Duodenal mucosa (tissue), 2 donors: ENCODE measurements around the gene TULP1.

Source experiments
- H3K27ac ChIP-seq: one replicate; pipeline ENCODE4 v1.7.0; 2013; ENCODE audit warnings: low read depth, low read length
- H3K27me3 ChIP-seq, 2 donors: one replicate each; pipeline ENCODE4 v1.7.0; 2013; ENCODE audit warnings: low read length in 2 of 2, control low read depth in 1 of 2; ENCODE audit not compliant: insufficient read depth in 2 of 2, control insufficient read depth in 1 of 2
- H3K36me3 ChIP-seq, 2 donors: one replicate each; pipeline ENCODE4 v1.7.0; 2013; ENCODE audit warnings: low read length in 2 of 2, control low read depth in 1 of 2; ENCODE audit not compliant: insufficient read depth in 2 of 2, control insufficient read depth in 1 of 2
- H3K4me1 ChIP-seq, 2 donors: one replicate each; pipeline ENCODE4 v1.7.0; 2013; ENCODE audit warnings: low read length in 2 of 2, control low read depth in 1 of 2; ENCODE audit not compliant: insufficient read depth in 2 of 2, control insufficient read depth in 1 of 2
- H3K4me3 ChIP-seq, 2 donors: one replicate each; pipeline ENCODE4 v1.7.0; 2013; ENCODE audit warnings: low read length in 2 of 2, low read depth in 1 of 2
- H3K9ac ChIP-seq, 2 donors: one replicate each; pipeline ENCODE4 v1.7.0; 2013; ENCODE audit warnings: low read length in 2 of 2, low read depth in 1 of 2
- H3K9me3 ChIP-seq, 2 donors: one replicate each; pipeline ENCODE4 v1.7.0; 2013; ENCODE audit warnings: low read length in 2 of 2, control low read depth in 1 of 2; ENCODE audit not compliant: control insufficient read depth in 1 of 2

The TULP1 gene

DNA sequence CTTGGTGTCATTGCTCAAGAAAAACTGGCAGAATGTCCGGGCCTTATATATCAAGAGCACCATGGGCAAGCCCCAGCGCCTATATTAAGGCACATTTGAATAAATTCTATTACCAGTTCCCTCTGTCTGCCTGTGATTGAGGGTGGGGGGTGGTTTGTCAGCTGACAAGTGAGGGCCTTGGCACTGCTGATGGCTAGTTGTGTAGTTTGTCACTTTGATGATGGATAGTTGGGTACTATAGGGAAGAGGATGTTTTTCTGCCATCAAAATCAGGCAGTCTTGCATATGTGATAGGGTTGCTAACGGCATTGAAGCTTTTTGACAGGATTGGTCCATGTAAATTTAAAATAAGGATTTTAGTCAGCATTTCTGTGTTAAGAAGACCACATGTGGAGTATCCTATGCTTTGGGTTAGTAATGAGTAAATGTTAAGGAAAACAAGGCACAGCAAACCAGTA, 42.0 kb downstream of the TULP1 start:
- Histone ChIP-seq H3K36me3 (peaks cover 14 to 53% of the 10 kb centered on the region in 2 donors), H3K27ac (no peak overlapping the region), H3K27me3 (no peaks in the 10 kb centered on the region), H3K4me3 (no peak overlapping the region), H3K9ac (peak overlapping the region; percentile 25 to 79), H3K9me3 (no peaks in the 10 kb centered on the region), H3K4me1 (peaks cover 22 to 26% of the 10 kb centered on the region in 2 donors)

DNA sequence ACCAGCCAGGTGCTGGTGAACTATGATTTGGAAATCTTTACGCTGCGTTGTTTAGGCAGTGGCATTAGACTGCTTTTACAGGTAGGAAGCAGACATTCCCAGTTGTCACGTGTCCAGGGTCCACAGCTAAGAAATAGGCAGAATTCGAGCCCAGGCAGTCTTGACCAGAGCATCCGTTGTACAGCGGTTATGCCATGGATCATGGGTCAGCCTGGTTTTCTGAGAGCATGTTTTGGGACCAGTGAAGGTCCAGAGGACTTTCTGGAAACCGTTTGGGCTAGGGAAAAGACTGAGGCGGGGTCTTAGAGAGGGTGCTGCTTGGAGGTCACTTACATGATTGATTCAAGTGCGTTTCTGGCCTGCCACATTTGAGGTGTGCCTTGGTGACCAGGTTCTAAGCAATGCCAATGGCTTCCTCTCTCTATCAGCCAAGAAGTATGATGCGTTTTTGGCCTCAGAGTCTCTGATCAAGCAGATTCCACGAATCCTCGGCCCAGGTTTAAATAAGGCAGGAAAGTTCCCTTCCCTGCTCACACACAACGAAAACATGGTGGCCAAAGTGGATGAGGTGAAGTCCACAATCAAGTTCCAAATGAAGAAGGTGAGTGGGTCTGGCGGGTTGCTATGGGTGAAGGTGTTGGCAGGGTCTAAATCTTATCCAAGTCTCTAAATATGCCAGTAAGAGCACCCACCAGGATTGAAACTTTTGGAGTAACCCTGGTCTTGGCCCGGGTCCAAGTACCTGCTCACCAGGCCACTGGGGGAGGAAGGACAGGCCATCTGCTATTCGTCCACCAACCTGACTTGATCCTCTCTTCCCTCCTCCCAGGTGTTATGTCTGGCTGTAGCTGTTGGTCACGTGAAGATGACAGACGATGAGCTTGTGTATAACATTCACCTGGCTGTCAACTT, 42.7 kb downstream of the TULP1 start:
- H3K9me3 ChIP-seq, result no peaks in the 10 kb centered on the region

DNA sequence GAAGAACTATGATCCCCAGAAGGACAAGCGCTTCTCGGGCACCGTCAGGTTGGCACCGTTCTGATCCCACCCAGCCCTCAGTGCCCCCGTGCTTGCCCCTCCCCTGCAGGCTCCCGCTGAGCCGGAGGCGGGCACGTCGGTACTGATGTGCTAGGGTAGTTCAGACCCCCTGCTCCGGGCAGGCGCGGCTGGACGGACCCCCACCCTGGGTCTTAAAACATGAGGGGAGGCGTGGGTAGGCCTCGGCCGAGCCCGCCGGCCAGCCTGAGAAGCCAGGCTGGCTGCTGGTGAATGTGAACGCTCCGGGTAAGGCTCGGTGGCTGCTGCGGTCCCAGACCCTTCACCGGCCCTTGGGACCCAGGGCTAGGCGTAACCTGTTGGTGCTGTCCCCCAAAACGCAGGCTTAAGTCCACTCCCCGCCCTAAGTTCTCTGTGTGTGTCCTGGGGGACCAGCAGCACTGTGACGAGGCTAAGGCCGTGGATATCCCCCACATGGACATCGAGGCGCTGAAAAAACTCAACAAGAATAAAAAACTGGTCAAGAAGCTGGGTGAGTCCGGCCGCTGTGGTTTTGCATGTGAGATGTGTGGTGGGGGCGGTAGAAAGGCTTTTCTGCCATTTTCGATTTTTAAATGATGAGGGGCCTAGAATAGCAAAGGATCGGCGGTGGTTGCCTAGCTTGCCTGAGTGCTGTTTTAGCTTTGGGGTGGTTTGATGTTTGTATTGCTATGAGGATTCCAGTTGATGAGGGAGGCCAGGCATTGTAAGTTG, 43.5 kb downstream of the TULP1 start:
- H3K36me3 ChIP-seq, result peaks cover 14 to 43% of the 10 kb centered on the region in 2 donors
- H3K9me3 ChIP-seq, result no peaks in the 10 kb centered on the region
- H3K27ac ChIP-seq, result peak overlapping the region; percentile 85
- H3K27me3 ChIP-seq, result no peaks in the 10 kb centered on the region
- peaks cover 22 to 26% of the 10 kb centered on the region in 2 donors for H3K4me1 ChIP-seq
- peak overlapping the region; percentile 77 to 90 for H3K4me3 ChIP-seq
- H3K9ac ChIP-seq, result peak overlapping the region; percentile 79 to 95

More for the DNA sequence above, 42.7 kb downstream of the TULP1 start:
- H3K4me1 ChIP-seq, result peaks cover 22 to 26% of the 10 kb centered on the region in 2 donors
- H3K4me3 ChIP-seq, result peak overlapping the region; percentile 77 to 90
- H3K36me3 ChIP-seq, result peaks cover 14 to 52% of the 10 kb centered on the region in 2 donors
- no peak overlapping the region for H3K27ac ChIP-seq
- no peaks in the 10 kb centered on the region for H3K27me3 ChIP-seq
- peak overlapping the region; percentile 79 to 95 for H3K9ac ChIP-seq

DNA sequence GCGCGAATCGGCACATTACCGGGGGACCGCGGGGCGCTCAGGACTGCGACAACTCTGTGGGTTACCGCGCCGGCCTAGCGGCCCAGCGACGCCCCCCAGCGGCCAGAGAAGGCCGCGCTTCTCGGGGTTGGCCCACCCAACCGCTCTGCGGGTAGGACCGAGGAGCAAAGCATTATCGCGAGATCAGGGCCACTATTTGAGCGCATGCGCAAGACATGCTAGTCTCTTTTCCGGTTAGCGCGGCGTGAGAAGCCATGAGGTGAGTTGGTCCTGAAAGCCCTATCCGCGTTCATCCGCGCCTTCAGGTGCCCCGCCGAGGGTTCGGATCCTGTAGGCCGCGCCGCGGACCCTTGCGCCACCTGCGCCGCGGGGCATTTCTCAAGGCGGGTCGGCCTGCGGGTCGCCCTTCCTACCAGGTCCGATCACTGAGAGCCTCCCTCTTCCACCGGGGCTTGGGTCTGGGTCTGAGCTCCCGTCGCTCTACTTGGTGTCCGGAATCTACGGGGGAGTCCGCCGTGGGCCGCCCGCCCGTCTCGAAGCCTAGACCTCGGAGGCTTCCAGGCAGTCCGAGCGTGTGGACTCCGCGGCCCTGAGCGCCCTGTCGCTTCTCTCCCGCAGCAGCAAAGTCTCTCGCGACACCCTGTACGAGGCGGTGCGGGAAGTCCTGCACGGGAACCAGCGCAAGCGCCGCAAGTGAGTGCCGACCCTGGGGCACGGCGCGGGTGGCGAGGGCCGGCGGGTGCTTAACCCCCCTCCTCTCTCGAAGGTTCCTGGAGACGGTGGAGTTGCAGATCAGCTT, 44.3 kb downstream of the TULP1 start, which contains the start of gene RPL10A:
Gene RPL10A, plus strand, starts transcription at position 221 of the 799 bp plus-strand sequence. Its CDS starts 34 bp downstream, at position 255.
- H3K4me1 ChIP-seq, result peaks cover 22 to 26% of the 10 kb centered on the region in 2 donors

DNA sequence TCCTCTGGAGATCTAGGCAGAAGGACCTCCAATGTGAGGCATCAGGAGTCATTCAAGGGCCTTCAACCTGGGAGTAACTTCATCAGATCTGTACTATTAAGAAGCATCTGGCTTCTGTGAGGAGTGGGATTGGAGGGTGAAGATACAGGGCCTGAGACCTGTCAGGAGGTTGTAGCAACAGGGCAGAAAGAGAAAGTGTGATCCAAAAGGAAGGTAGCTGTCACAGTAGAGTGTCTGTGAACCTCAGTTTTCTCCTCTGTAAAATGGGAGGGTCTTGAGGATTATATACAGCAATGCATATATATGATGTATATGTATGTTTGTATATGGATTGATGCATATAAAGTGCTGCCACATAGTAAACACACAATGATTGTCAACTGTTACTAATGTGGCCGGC, 47.0 kb downstream of the TULP1 start:
- Histone ChIP-seq H3K4me3 (no peak overlapping the region), H3K27me3 (no peaks in the 10 kb centered on the region), H3K9ac (no peak overlapping the region), H3K27ac (no peak overlapping the region), H3K4me1 (peaks cover 15 to 18% of the 10 kb centered on the region in 2 donors), H3K36me3 (peaks cover 6 to 19% of the 10 kb centered on the region in 2 donors), H3K9me3 (no peaks in the 10 kb centered on the region)

More for the DNA sequence above, 44.3 kb downstream of the TULP1 start, which contains the start of gene RPL10A:
- Histone ChIP-seq H3K4me3 (peak within 1 kb of the TSS; percentile 77 to 90), H3K9me3 (no peaks in the 10 kb centered on the region), H3K9ac (peak within 1 kb of the TSS; percentile 79 to 99), H3K27me3 (no peaks in the 10 kb centered on the region), H3K27ac (peak within 1 kb of the TSS; percentile 85), H3K36me3 (peaks cover 14 to 37% of the 10 kb centered on the region in 2 donors)

DNA sequence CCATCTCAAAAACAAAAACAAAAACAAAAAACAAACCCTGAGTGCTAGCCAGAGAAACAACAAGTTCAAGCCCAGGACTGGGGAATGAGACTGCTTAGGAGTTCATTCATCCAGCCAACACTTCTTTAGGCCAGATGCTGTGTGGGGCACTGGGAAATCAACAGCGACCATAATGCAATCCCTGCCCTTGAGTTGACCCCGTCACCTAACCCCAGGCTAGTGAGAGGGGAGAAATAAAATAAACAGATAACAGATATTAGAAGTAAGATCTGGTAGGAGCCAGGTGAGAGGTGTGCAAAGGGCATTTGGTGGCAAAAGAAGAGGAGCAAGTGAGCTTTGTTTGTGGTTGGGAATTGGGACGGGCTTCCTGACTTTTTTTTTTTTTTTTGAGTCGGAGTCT, 49.4 kb downstream of the TULP1 start:
- H3K4me3 ChIP-seq, result no peak overlapping the region
- peaks cover 0 to 18% of the 10 kb centered on the region in 2 donors for H3K36me3 ChIP-seq
- H3K9me3 ChIP-seq, result no peaks in the 10 kb centered on the region

DNA sequence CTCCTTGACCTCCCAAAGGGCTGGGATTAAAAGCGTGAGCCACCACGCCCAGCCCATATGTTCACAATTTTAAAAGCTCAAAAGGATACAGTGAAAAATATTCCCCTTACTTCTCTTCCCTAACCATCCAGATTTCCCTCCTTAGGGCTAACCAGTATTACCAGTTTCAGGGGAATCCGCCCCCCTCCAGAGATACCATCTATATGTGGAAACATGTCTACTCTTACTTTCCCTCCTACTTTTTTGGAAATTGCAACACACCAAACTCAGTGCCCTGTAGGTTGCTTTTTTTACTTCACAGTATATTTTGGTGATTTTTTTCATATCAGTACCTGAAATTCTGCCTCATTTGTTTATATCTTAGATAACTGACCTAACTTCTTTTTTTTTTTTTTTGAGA, 51.4 kb downstream of the TULP1 start:
- no peaks in the 10 kb centered on the region for H3K4me1 ChIP-seq
- peaks cover 0 to 16% of the 10 kb centered on the region in 2 donors for H3K36me3 ChIP-seq
- H3K9ac ChIP-seq, result no peak overlapping the region
- no peaks in the 10 kb centered on the region for H3K9me3 ChIP-seq
- H3K4me3 ChIP-seq, result no peak overlapping the region
- H3K27ac ChIP-seq, result no peak overlapping the region
- no peaks in the 10 kb centered on the region for H3K27me3 ChIP-seq

More for the DNA sequence above, 49.4 kb downstream of the TULP1 start:
- no peak overlapping the region for H3K9ac ChIP-seq
- H3K4me1 ChIP-seq, result peaks cover 4 to 8% of the 10 kb centered on the region in 2 donors
- H3K27me3 ChIP-seq, result no peaks in the 10 kb centered on the region
- no peak overlapping the region for H3K27ac ChIP-seq

DNA sequence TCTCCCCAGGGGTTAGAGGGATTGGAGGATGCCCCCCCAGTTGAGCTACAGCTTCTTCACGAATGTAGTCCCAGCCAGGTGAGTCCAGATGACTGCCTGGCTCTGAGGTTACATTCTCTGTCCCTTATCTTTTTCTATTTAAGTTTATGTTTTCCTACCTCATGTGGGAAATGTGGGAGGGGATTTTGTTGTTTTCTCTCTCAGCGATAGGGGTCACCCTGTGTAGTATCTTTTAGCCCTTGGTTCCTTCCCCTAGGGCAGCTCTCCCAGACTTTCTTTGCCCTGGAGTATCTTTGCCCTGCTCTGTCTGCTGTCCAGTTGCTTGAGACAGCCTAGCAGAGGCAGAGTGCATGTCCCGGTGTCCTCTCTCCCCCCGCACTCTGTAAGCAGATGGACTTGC, 54.8 kb downstream of the TULP1 start:
- peaks cover 6 to 7% of the 10 kb centered on the region in 2 donors for H3K4me1 ChIP-seq
- H3K4me3 ChIP-seq, result no peak overlapping the region
- no peaks in the 10 kb centered on the region for H3K27me3 ChIP-seq
- no peak overlapping the region for H3K9ac ChIP-seq
- no peaks in the 10 kb centered on the region for H3K9me3 ChIP-seq
- H3K36me3 ChIP-seq, result peaks cover 0 to 14% of the 10 kb centered on the region in 2 donors
- no peak overlapping the region for H3K27ac ChIP-seq

DNA sequence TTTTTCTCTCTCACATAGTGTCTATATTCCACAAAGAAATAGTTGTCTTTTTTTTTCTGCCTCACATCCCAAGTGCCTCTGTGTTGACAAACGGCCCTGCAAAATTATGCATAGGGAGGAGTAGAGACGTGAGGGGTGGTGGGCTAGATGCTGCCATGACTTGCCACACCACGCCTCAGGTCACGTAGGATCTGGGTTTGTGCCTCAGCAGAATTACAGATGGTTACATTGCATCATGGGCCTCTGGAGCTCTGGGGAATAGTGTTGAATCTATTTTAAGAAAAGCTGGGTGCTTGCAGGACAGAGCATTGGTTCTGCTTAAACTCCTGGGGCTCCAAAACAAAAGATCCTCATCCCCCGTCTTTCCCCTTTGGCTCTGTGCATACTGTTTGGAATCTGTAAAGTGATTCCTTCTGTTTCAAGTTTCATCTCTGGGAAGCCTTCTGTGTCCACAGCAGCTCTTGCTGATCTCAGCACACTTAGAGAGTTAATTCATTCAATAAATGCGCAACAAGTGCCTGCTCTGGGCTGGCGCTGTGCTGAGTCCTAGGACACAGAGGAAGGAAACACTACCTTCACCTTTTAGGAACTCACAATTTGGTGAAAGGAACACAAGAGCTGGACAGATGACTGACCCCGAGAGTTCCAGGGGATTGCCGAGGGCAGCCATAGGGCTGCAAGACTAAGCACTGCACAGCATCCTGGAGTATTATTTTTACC, 58.1 kb downstream of the TULP1 start:
- Histone ChIP-seq H3K4me1 (peaks cover 15 to 17% of the 10 kb centered on the region in 2 donors), H3K9ac (no peak overlapping the region), H3K9me3 (no peaks in the 10 kb centered on the region), H3K4me3 (no peak overlapping the region), H3K27ac (no peak overlapping the region), H3K27me3 (peaks cover 0 to 4% of the 10 kb centered on the region in 2 donors), H3K36me3 (peaks cover 0 to 4% of the 10 kb centered on the region in 2 donors)
